Measurements from ENCODE around the gene SLTM.
"Not testable (repeated sequence)": the region's sequence is repeated elsewhere in the genome, so short reads cannot be mapped to it uniquely, and the experiment has no call there.

The SLTM gene

DNA sequence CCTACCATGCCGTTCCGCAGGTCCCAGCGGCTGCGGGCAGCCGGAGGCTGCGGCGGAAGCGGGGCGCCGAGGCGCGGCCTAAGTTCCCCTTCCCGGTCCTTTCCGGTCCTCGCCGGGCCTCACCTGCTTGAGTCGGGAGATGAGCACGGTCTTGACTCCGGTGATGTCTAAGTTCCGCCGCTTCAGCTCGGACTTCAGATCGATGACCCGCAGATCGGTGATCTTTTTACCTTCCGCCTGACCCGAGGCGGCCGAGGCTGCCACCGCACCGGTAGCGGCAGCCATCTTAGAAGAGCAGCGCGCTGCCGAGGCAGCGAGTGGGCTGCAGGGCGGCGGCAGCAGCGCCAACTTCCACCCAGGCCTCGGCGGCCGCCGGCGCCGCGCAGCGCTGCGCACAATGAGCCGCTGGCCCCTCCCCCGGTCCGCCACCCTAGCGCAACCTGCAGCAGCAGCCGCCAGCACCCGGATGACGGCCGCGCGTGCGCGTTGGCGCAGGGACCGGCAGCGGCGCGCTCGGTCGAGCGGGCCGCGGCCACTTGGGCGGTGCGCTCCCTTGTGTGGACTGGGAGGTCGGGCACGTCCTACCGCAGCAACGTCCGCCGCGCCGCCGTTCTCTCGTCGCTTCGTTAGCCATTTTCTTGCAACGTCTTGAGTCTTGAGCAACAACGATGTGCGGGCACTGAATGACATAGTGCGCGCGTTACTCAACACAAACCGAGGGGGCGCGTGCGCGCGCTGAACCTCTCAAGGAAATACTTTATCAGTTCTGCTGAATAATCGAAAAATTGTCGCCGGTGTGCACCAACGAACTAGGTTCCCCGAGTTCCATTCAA lies at the start of gene SLTM:
SLTM (minus strand) TSS at position 399 of the 833 bp plus-strand sequence; CDS start at position 285, 114 bp downstream.
- DNase-seq, result peak; percentile 96

DNA sequence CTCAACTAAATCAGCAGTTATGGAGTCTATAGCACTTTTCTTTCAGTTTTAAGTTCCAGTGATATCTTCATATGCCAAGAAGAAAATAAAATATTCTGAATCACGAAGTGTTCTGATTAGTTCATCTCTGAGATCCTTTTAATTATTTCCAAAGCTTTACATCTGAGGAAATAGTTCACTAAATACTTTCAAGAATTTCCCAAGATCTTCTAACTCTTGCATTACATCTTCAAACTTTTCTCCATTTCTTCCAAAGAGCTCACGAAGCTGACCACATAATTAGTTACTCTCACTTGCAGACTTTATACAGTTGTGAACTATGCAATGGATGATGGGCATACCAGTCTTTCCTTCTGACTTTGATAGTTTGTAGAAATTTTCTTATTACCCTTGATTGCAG lies 49.8 kb upstream of the SLTM start:
- no peak for DNase-seq

DNA sequence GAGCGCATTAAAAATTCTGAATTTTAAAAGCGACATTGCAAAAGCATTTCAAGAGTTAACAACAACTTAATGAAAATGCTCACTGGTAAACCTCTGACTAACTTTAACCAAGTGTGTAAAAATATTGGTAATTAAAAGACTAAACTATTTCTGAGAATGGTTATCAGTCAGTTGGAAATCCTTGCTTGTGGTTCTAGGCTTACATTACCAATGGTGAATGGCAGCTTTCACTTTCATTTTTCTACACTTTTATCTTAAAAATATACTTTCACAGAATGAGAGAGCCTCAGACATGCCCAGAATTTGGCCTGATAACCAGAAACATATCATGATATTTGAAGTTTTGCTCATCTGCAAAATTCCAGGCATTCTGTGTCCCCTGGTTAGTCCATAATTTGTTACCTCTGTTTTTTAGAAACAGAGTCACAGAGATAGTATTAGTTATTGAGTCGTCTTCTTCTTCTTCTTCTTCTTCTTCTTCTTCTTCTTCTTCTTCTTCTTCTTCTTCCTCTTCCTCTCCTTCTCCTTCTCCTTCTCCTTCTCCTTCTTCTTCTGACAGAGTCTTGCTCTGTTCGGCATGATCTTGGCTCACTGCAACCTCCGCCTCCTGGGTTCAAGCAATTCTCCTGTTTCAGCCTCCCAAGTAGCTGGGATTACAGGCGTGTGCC lies 48.5 kb upstream of the SLTM start:
- DNase-seq, result no peak

DNA sequence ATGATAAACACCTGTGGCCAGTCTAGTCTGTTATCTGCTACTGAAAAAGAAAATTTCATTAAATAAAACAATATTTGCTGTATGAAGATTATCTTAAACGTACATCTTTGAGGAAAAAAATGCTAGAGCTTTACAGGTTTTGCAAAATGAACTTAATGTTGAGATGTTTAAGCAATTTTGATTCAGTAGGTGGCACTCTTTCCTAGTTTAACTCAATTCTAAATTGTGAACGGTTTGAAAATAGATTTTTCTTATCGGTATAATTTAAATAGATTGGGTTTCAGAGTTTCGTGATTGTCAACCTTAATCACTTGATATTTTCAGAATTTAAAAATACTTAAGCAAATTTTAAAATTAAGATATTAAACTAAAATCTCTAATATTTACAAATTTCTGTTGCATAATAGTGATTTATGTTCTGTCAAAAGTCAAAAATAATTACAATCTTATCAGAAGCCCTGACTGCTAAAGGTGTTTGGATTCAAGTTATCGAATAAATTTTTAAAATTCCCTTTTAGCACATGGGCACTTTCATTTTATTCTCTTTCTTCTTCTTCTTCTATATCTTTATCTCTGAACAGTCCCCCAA lies 47.0 kb upstream of the SLTM start:
- no peak for DNase-seq

DNA sequence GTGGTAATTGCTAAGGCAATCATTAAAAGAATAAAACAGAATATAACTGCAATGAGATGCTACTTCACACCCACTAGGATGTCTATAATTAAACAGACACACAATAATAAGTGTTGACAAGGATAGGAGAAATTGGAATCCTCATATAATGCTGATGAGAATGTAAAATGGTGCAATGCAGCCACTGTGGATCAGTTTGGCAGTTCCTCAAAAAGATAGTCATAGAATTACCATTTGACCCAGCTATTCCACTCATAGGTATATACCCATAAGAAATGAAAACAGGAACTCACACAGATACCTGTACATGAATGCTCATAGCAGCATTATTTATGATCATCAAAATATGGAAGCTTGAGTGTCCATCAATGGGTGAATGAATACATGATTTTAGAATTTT lies 44.4 kb upstream of the SLTM start:
- DNase-seq, result no peak

DNA sequence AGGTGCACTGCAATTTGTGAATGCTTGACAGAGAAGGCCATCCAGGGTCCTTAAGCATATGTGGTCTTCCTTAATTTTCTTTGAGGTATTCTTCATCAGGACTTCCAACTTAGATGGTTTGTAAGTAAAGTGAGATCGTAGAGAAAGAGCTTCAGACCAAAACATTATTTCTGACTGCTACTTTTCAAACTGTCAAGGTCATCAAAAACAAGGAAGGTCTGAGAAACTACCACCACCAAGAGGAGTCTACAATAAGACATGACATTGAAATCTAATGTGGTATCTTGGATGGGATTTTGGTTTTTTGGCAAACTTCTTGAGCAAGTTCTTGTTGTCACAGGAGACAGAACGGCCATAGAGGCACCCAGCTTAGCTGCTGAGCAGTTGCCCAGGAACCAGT lies 34.0 kb upstream of the SLTM start:
- no peak for DNase-seq

DNA sequence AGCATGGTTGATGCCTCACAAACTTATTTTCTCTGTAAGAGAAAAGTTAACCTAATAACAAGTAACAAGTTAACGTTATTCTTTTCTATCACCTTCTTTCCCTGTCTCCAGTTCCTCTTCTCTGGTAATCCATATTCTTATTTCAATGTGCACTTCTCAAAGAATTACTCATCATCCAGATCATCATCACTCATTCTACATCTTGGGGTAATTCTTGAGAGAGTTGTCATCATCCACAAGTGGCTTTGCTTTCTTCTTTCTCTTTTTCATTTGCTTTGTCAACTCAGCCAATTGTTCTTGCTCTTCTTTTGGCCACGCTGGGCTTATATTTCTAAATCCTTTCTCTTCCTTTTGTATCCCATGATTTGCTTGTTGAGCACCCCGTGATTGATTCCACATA lies 33.2 kb upstream of the SLTM start:
- no peak for DNase-seq

DNA sequence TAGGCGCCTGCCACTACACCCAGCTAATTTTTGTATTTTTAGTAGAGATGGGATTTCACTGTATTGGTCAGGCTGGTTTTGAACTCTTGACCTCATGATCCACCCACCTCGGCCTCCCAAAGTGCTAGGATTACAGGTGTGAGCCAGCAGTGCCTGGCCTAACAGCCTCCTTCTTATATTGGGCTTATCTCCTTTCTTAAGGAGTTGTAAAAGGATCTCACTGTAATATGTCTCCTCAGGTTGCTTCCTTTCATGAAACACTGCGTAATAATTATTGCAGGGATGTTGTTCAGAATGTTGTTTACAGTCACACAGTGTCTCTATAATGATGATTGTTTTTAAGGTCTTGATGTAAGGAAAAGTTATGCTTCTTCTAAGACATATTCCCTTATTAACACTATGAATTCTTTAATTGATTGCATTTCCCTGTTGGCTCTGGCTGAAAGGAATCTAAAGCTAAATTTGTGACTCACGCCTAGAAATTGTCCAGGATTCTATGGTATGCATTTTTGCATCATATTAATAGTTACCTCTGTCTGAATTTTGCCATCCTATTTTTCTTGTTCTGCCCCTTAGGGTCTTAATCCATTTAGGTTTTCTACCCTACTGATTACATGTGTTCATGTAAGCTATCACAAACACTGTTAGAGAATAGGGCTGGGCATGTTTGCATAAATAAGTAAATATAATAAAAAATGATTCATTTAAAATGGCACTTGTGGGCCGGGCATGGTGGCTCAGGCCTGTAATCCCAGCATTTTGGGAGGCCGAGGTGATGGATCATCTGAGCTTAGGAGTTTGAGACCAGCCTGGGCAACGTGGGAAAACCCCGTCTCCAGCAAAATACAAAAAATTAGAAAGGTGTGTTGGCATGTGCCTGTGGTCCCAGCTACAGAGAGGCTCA lies 29.4 kb upstream of the SLTM start:
- no peak for DNase-seq

DNA sequence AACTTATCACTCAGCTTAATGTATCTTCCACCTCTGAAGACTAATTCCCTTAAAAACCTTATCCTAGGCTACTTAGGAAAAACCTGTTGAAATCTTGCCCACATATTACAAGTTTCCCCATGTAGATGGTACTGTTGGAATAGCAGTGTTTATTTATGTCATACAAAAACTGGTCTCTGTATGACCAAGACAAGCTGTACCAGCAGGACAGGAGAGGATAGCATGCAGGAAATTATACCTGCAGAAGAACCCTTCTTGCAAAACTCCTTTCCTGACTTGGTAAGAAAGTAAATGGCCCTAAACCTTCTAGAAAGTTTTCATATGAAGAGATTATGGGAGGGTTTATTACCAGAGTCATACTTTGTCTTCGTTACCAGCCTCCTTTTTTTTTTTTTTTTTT lies 28.7 kb upstream of the SLTM start:
- DNase-seq, result no peak

DNA sequence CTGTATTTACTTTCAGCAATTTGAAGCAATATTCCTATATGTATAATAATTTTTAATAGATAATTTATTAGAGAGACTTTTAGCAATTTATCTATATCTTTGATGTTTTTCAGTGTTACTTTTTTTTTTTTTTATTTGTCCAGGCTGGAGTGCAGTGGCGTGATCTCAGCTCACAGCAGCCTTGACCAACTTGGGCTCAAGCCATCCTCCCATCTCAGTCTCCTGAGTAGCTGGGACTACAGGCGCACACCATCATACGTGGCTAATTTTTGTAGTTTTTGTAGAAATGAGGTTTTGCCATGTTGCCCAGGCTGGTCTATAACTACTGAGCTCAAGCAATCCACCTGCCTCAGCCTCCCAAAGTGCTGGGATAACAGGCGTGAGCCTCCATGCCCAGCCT lies 25.3 kb upstream of the SLTM start:
- no peak for DNase-seq

DNA sequence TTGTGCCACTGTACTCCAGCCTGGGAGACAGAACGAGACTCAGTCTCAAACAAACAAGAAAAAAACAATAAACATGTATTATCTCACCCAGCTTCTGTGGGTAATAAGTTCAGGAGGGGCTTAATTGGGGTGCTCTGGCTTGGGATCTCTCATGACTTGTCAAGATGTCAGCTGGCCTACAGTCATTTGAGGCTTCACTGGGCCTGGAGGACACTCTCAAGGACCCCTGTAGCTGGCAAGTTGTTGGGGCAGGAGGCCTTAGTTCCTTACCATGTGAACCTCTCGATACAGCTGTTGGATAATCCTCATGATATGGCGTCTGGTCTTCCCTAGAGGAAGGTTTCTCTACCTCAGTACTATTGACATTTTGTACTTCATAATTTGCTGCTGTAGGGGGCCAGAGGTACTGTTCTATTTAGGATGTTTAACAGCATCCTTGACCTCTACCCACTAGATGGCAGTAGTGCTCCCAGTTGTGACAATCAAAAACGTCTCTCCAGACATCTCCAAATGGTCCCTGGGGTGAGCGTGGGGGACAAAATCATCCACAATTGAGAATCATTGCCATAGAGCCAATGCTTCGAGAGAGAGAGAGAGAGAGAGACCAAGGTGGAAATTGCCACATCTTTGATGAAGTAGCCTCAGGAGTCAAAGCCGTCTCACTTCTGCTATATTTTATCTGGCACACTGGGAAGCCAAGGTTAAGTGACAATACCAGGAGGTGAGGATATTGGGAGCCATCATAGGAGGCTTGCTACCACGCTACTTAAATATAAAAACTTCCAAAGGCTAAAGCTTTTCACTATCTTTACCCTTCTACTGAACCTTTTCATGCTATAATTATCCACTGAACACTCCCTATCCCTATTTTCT lies 23.9 kb upstream of the SLTM start:
- peak; percentile 42 for DNase-seq

DNA sequence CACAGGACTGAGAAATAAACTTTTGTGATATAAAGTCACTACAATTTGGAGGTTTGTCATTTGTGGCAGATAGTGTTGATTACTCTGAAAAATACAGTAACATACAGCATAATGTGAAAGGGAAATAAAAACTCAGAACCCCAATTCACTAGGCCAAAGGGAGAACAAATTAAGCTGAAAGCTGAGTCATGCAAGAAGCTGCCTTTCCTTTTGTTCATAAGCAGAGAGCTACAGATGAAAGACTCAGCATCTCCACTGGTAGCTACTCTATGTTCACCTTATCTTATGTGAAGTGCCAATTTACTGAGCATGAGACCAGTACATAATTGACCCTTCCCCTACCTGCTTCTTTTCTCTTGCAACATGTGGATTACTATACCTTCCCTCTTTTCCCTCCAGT lies 19.3 kb upstream of the SLTM start:
- no peak for DNase-seq

DNA sequence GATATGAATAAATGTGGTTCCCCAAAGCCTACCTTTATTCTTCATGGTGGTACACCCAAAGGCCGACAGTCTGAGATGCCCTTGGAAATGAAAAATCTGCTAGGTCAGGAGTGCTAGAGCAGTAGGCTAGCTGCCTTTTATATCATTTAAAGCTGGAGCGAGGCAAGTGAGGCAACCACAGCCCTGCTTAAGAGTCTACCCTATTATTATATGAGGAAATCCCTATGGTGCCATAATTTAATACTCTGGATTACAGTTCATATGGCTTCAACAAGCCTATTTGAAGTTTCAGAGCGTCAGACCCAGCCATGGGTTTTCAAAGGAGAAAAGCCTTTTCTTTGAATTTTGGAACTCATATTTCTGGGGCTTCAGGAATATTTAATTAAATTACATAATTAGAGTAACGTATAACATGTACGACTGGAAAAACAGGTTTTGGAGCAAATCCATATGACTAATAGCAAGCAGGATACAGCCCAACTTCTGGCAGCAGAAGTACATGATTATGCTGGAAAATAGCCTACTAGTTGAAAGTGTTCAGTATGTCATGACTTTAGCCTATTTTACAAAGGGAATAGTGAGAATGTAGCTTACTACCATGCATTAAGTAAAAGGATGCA lies 18.0 kb upstream of the SLTM start:
- no peak for DNase-seq

DNA sequence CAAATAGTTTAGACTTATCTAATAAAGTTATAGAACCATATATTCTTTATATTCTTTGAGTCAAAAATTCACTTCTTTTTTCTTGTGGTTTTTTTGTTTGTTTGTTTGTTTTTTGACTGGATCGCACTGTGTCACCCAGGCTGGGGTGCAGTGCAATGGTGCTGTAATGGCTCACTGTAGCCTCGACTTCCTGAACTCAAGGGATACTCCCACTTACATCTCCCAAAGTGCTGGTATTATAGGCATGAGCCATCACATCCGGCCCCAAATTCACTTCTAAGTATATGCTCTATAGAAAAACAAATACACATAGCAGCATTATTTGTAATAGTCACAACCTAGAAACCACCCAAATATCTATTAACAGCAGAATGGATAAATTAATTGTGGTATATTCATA lies 13.7 kb upstream of the SLTM start:
- no peak for DNase-seq

DNA sequence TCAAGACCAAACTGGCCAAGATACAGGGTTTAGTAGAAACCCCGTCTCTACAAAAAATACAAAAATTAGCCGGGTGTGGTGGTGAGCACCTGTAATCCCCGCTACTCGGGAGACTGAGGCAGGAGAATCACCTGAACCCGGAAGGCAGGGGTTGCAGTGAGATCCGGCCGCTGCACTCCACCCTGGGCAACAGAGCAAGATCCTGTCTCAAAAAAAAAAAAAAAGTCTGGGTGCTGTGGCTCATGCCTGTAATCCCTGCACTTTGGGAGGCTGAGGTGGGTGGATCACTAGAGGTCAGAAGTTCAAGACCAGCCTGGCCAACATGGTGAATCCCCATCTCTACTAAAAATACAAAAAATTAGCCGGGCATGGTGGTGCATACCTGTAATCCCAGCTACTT lies 1.5 kb upstream of the SLTM start:
- not testable (repeated sequence) for DNase-seq

DNA sequence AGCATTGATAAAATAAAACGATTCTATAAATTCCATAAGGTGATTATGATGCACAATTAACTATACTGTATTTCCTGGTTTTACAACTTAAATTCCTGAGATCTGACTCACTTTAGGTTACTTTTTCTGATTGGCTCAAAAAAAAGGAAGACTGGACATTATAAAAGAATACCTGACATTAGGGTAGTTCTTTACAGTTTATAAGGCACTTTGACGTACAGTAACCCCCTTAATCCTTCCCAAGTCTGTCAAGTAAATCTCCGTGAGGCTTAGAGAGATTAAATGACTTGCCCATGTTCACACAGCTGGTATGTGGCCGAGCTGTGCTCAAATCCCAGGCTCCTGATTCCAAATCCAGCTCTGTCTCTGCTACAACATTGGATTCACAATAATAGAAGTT lies 1.0 kb upstream of the SLTM start:
- no peak for DNase-seq

DNA sequence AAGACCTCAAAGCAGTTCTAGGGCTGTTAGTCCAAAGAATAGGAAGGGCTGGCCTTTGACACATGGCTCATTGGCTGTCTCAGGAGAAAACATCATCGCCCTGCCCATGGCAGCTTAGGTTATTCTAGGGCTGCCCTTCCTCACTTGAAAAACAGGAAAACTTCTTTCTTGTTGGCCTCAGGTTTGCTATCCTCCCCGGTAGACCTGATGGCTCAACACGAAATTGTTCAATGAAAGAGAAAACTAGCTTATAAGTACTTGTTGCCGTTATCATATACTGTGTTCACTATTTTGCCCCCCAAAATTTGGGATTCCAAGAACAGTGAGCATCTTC lies 602 bp upstream of the SLTM start:
- no peak for DNase-seq

DNA sequence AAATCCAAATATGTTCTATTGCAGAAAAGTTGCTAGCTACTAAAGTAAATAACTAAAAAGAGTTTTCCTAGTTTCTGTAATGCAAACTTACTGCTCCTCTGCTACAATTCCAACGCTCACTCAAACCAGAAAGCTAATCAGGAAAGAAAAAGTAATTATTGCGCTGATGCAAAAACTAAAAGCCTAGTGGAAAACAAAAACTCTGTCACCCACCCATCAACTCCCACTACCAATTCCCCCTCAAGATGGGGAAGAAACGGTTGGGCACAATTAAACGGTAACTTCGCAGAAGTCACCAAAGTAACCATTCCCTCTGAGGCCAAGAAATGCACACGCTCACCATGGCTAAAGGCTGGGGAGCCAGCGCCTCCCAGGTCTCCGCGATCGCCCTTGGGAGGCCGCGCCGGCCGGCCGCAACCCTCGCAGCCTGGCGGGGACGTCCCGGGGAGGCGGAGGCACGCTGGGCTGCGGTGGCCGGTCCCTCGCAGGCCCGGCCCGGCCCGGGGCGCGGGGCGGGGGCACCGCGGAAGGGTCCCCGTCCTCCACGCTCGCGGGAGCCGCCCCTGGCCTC lies 684 bp downstream of the SLTM start:
- DNase-seq, result no peak

DNA sequence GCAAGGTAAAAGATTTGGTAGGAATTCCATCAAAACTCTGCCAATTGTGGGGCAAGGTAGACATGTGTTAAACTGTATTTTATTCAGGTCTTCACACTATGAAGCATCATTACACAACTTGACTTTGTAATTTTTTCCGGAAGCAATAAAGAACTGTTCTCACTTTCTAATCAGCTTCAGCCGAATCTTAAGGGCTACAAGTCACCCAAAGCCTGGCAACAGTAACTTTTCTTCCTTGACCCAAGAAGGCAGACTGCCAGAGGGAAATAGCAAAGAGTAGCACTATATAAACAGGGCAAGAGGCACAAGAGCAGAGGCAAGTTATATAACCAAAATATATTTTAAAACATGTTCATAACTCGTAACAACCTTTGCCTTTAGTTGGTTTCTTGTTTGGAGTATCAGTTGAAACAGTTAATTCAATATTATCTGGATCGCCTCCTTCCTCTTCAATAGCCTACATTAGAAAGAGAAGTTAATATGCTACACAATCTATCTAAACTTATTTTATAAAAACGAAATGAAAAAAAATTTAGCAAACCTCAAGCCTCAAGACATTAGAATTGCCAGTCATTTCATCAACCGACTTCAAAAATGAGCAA lies 1.4 kb downstream of the SLTM start:
- no peak for DNase-seq

DNA sequence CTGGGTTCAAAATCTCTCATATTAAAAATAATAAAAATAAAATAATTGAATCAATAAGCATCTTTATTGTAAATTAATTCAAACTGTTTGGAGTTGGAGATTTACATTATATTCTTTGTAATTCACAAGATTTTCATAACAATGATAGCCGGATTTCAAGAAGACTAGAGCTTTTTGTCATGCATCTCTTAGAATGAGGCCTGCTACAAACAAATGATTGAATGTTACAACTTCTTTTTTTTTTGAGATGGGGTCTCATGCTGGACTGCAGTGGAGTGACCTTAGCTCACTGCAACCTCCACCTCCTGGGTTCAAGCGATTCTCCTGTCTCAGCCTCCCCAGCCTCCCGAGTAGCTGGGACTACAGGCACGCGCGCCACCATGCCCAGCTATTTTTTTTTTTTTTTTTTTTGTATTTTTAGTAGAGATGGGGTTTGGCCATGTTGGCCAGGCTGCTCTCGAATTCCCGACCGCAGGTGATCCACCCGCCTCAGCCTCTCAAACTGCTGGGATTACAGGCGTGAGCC lies 3.5 kb downstream of the SLTM start:
- no peak for DNase-seq

DNA sequence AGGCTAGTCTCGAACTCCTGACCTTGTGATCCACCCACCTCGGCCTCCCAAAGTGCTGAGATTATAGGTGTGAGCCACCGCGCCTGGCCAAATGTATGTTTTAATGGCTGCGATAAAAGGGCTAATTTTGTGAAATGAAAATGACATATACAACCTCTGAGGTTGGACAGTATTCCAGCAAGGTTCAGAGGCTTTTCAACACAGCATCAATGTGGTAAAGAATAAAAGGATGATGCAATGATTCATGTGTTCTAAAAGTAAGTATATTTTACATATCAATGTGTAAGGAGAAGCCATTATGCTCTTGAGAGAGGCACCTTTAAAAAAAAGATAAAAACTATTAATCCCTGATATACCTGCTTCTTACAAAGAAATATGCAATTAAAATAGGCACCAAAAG lies 6.7 kb downstream of the SLTM start:
- DNase-seq, result no peak
